Sigmoid colon (tissue), 4 donors: ENCODE results near the gene FOXN4.

Source experiments
- EP300 ChIP-seq, 4 donors: sonication (generic); formaldehyde crosslinking; IDR thresholded peaks; one replicate each; pipeline ENCODE4 v1.6.1; 2017; ENCODE audit warnings: antibody characterized with exemption in 4 of 4
- POLR2A ChIP-seq, 2 donors: fragments of 450-650 bp; IDR thresholded peaks; one replicate each; pipeline ENCODE4 v1.6.1; 2016; ENCODE audit warnings: antibody characterized with exemption in 2 of 2, mild to moderate bottlenecking in 2 of 2, moderate library complexity in 2 of 2
- POLR2AphosphoS5 ChIP-seq, 4 donors: sonication (generic); formaldehyde crosslinking; IDR thresholded peaks; one replicate each; pipeline ENCODE4 v1.6.1; 2017; ENCODE audit warnings: antibody characterized with exemption in 4 of 4
- TF ChIP-seq, protein P1 (sequence below), 4 experiments: fragments of 450-650 bp in 3 of 4; fragments of 200-600 bp in 1 of 4; IDR thresholded peaks; one replicate each; pipeline ENCODE4 v1.5.1; 2016 to 2019; ENCODE audit warnings: antibody characterized with exemption in 4 of 4, mild to moderate bottlenecking in 3 of 4, moderate library complexity in 2 of 4

DNA sequence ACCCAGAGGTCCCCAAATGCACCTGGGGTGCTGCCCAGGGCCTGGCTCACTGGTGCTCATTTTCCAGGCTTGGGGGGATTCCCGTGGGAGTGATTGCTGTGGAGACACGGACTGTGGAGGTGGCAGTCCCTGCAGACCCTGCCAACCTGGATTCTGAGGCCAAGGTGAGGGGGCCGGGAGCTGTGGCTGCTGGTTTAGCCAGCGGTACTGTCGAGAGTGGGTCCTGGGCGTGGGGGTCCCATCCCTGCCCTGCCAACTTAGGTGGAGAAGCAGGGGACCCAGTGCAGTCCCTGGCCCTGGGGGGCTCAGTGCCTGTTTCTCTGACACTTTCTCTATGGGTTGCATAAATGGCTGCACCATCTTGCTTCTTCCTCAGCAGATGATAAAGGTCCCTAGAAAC, 50.9 kb downstream of the FOXN4 start:
- TF ChIP-seq POLR2AphosphoS5 (IDR thresholded peaks at IDR 0.05) (no peak), POLR2A (IDR thresholded peaks at IDR 0.05) (no peak), EP300 (IDR thresholded peaks at IDR 0.05) (no peak)
- TF ChIP-seq, protein P1, sequence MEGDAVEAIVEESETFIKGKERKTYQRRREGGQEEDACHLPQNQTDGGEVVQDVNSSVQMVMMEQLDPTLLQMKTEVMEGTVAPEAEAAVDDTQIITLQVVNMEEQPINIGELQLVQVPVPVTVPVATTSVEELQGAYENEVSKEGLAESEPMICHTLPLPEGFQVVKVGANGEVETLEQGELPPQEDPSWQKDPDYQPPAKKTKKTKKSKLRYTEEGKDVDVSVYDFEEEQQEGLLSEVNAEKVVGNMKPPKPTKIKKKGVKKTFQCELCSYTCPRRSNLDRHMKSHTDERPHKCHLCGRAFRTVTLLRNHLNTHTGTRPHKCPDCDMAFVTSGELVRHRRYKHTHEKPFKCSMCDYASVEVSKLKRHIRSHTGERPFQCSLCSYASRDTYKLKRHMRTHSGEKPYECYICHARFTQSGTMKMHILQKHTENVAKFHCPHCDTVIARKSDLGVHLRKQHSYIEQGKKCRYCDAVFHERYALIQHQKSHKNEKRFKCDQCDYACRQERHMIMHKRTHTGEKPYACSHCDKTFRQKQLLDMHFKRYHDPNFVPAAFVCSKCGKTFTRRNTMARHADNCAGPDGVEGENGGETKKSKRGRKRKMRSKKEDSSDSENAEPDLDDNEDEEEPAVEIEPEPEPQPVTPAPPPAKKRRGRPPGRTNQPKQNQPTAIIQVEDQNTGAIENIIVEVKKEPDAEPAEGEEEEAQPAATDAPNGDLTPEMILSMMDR (IDR thresholded peaks at IDR 0.05): no peak
